Heart left ventricle (tissue), 13 donors: ENCODE results near the gene MEIS2.

Experiments used
- POLR2A ChIP-seq, 2 donors: fragments of 450-650 bp; IDR thresholded peaks; one replicate each; pipeline ENCODE4 v1.6.1; 2017; ENCODE audit warnings: antibody characterized with exemption in 2 of 2, mild to moderate bottlenecking in 2 of 2, moderate library complexity in 2 of 2
- TF ChIP-seq, protein P1 (sequence below), 12 donors: fragments of 200-600 bp; sonication (generic) in 4 of 12; IDR thresholded peaks; one replicate each; pipeline versions ENCODE4 v1.5.0 to v1.8.0; 2018 to 2022; ENCODE audit warnings: antibody characterized with exemption in 12 of 12, mild to moderate bottlenecking in 5 of 12
- donor health status: ischemic (EF 13 %, LVEDD 7.1; RV severe dilation, severe dysfunction).
- donor health status: DM: no; HTN: yes; CAD: no.
- donor health status: DM: no; HTN: no; CAD: no.
- donor health status: ischemic (EF 25% LVEDD 6.9; RV normal size, moderate dysfunction).
- donor health status: ischemic (EF 25% LVEDD 5.7; RV mildly dilated, moderate dysfunction).
- donor health status: ischemic (EF 35%, LVEDD 5.7; RV mildly dilated, moderate dysfunction).
- donor health status: nonischemic (EF 11% LVEDD 7.7; RV severe dilation, severe dysfunction).
- donor health status: DM: yes; HTN: yes; CAD: no.
- donor health status: PGD.
- donor health status: ischemic (EF 29% LVEDD 5.4; RV normal size, mild dysfunction).
- donor health status: nonischemic (EF 23%, LVEDD 6.1; RV moderate dilation, normal function).

DNA sequence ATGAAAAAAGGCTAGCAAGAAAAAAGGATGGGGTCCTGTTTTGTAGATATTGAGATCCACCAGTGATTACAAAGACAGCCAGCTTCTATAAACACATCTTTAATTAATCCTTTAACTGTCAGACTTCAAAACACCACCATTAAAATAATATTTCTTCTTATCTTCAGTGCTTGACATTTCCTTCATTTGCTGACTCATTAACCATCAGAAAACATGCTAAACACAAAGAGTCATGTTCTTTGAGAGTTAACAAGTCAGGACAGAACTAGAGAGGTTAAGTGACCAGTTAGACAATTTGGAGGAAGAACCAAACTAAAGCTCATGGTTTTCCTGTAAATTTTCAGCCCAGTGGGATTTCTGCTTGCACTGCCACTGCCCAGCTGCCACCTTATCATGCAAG is 111.4 kb downstream of the MEIS2 start:
- TF ChIP-seq, protein P1, sequence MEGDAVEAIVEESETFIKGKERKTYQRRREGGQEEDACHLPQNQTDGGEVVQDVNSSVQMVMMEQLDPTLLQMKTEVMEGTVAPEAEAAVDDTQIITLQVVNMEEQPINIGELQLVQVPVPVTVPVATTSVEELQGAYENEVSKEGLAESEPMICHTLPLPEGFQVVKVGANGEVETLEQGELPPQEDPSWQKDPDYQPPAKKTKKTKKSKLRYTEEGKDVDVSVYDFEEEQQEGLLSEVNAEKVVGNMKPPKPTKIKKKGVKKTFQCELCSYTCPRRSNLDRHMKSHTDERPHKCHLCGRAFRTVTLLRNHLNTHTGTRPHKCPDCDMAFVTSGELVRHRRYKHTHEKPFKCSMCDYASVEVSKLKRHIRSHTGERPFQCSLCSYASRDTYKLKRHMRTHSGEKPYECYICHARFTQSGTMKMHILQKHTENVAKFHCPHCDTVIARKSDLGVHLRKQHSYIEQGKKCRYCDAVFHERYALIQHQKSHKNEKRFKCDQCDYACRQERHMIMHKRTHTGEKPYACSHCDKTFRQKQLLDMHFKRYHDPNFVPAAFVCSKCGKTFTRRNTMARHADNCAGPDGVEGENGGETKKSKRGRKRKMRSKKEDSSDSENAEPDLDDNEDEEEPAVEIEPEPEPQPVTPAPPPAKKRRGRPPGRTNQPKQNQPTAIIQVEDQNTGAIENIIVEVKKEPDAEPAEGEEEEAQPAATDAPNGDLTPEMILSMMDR (IDR thresholded peaks at IDR 0.05) = no peak
- no peak for TF ChIP-seq POLR2A (IDR thresholded peaks at IDR 0.05)
